ENCODE measurements around the gene PUS10.

GRCh38 chr2:60973705-60974104, 44.4 kb downstream of the PUS10 start:
- TF ChIP-seq POLR2A (IDR thresholded peaks at IDR 0.05) (no peak), CTCF (IDR thresholded peaks at IDR 0.05) (no peak)

Data from adrenal gland (tissue), 5 donors.